HepG2 (cell line): ENCODE results near the gene SRSF11. TPM values are rescaled to one million over a fixed set of nuclear protein-coding genes. Genes with fewer than 3 reads are reported as not detected.
"Not testable (repeated sequence)": the region's sequence is repeated elsewhere in the genome, so short reads cannot be mapped to it uniquely, and the experiment has no call there.

Experiments used
- ATAC-seq: fragments of 200-7000 bp; cut with Tn5 transposase; 3 replicates; pipeline ENCODE4 v1.9.1; 2020; ENCODE audit warnings: mild to moderate bottlenecking, moderate library complexity
- BruUV-seq: library from RNA; stranded (reverse); fragments of 400-500 nt; replicated peaks from 2 replicates; lab custom pipeline; 2021; lab: Mats Ljungman, UMichigan
- CTCF ChIA-PET: fragments of 300-600 bp; formaldehyde crosslinking; extraction: SDS; loops from one replicate; lab custom pipeline; 2021; ENCODE audit warnings: low total read pairs, inconsistent platforms, low intra/inter-chr PET ratio; lab: Yijun Ruan, JAX
- POLR2A ChIA-PET: fragments of 350-600 bp; sonication (Branson Sonifier 250); formaldehyde crosslinking; loops from one replicate; lab custom pipeline; 2020; ENCODE audit warnings: antibody characterized with exemption, inconsistent platforms; lab: Yijun Ruan, JAX
- DNase-seq: peaks from one replicate; pipeline ENCODE4 v3.0.0-alpha.2; 2015; ENCODE audit warnings: low spot score
- FAIRE-seq: peaks from 3 replicates; lab custom pipeline; 2011; peaks lifted over from hg19 to GRCh38; lab: Jason Lieb, UNC
- H2AFZ ChIP-seq: one replicate; pipeline ENCODE4 v1.6.1; 2011; ENCODE audit warnings: low read length, inconsistent platforms
- H3K27ac ChIP-seq: fragments of 300-600 bp; 3 replicates; pipeline ENCODE4 v1.8.0; 2011; ENCODE audit warnings: mixed run types, mild to moderate bottlenecking, mixed read lengths, low read length, inconsistent platforms; ENCODE audit not compliant: insufficient read depth; ENCODE audit errors: extremely low read length
- H3K27me3 ChIP-seq, 2 experiments: fragments of 200-600 bp in 1 of 2; 2 replicates in 1 of 2; 3 replicates in 1 of 2; pipeline versions ENCODE4 v1.6.0 to v1.8.0; 2011; ENCODE audit warnings: low read length in 2 of 2, mild to moderate bottlenecking in 2 of 2, moderate library complexity in 2 of 2, inconsistent platforms in 1 of 2; ENCODE audit not compliant: insufficient read depth in 2 of 2, control insufficient read depth in 1 of 2
- H3K36me3 ChIP-seq, 2 experiments: fragments of 200-600 bp in 1 of 2; replicated peaks in 1 of 2; 2 replicates in 1 of 2; 3 replicates in 1 of 2; pipeline versions ENCODE4 v1.5.1 to v1.8.0; 2011; ENCODE audit warnings: low read length in 2 of 2, inconsistent platforms in 1 of 2; ENCODE audit not compliant: insufficient read depth in 2 of 2, control insufficient read depth in 1 of 2
- H3K4me1 ChIP-seq: 2 replicates; pipeline ENCODE4 v1.5.1; 2012; ENCODE audit warnings: low read length, inconsistent platforms; ENCODE audit not compliant: insufficient read depth
- H3K4me2 ChIP-seq: 2 replicates; pipeline ENCODE4 v1.6.0; 2011; ENCODE audit warnings: low read depth, low read length, inconsistent platforms
- H3K4me3 ChIP-seq, 3 experiments: fragments of 200-600 bp in 1 of 3; sonication (generic), shearing (Covaris generic) in 1 of 3; replicated peaks in 1 of 3; 2 replicates each; pipeline ENCODE4 v1.5.1; 2011 to 2016; ENCODE audit warnings: low read length in 3 of 3, inconsistent platforms in 2 of 3, low read depth in 2 of 3, mild to moderate bottlenecking in 2 of 3, control low read depth in 1 of 3, mixed read lengths in 1 of 3; ENCODE audit not compliant: insufficient read depth in 1 of 3
- H3K79me2 ChIP-seq: one replicate; pipeline ENCODE4 v1.6.1; 2011; ENCODE audit warnings: low read length, inconsistent platforms; ENCODE audit not compliant: insufficient read depth
- H3K9ac ChIP-seq: 2 replicates; pipeline ENCODE4 v1.6.0; 2011; ENCODE audit warnings: mild to moderate bottlenecking, low read depth, low read length, inconsistent platforms; ENCODE audit not compliant: insufficient read depth
- H3K9me3 ChIP-seq: 2 replicates; pipeline ENCODE4 v1.5.1; 2012; ENCODE audit warnings: mild to moderate bottlenecking, low read length
- H4K20me1 ChIP-seq: 2 replicates; pipeline ENCODE4 v1.6.0; 2011; ENCODE audit warnings: inconsistent platforms, mild to moderate bottlenecking, low read length, moderate library complexity; ENCODE audit not compliant: insufficient read depth
- ZBTB2 ChIP-seq: sonication (generic); formaldehyde crosslinking; IDR thresholded peaks from 2 replicates; pipeline ENCODE4 v1.8.0; 2022; ENCODE audit warnings: low read depth, missing genetic modification reagents
- ZNF224 ChIP-seq: sonication (generic); formaldehyde crosslinking; IDR thresholded peaks from 2 replicates; pipeline ENCODE4 v1.5.0; 2020; ENCODE audit warnings: mild to moderate bottlenecking, missing genetic modification reagents
- ZNF558 ChIP-seq: sonication (generic); formaldehyde crosslinking; IDR thresholded peaks from 2 replicates; pipeline ENCODE4 v1.9.0; 2022; ENCODE audit warnings: mild to moderate bottlenecking, missing genetic modification reagents, borderline replicate concordance
- ZNF563 ChIP-seq: sonication (generic); formaldehyde crosslinking; IDR thresholded peaks from 2 replicates; pipeline ENCODE4 v1.8.0; 2022; ENCODE audit warnings: mild to moderate bottlenecking, moderate library complexity, missing genetic modification reagents
- in situ Hi-C: cut with HindIII; loops from 2 replicates; pipeline ENCODE4 v1.10.0; 2017; ENCODE audit warnings: low pct_unique_long_range_greater_than_20kb; ENCODE audit not compliant: extremely low pct_ligation_motif_present
- intact Hi-C: fragments of 100-400 bp; cut with micrococcal nuclease; formaldehyde crosslinking; loops from one replicate; pipeline ENCODE4 v1.10.0; 2022; ENCODE audit not compliant: unreplicated experiment
- polyA plus RNA-seq, 8 experiments: library from polyadenylated mRNA; depleted of rRNA in 3 of 8; stranded (reverse) in 7 of 8; unstranded in 1 of 8; fragments of >200 nt; fragmentation: Illumina TruSeq in 4 of 8; extraction: Trizol in 4 of 8; gene quantifications; 2 replicates each; pipeline versions ENCODE4 v1.2.1 to v1.2.3, GENCODE V29; 2011 to 2016; ENCODE audit warnings: low read depth in 4 of 8, missing spikeins in 1 of 8, mixed read lengths in 1 of 8; ENCODE audit not compliant: insufficient read depth in 1 of 8
- total RNA-seq, 5 experiments: library from RNA; depleted of rRNA; stranded (reverse); fragments of >200 nt; fragmentation: Illumina TruSeq; extraction: Trizol; gene quantifications; 2 replicates each; pipeline ENCODE4 v1.2.3, GENCODE V29; 2016; ENCODE audit warnings: low read depth in 1 of 5

SRSF11 gene
- total and polyA plus RNA-seq, 2 of the 13 experiments (the other 11 are each of a cell fraction or from before 2014, with no cell fraction given) = 118 to 381 TPM

DNA sequence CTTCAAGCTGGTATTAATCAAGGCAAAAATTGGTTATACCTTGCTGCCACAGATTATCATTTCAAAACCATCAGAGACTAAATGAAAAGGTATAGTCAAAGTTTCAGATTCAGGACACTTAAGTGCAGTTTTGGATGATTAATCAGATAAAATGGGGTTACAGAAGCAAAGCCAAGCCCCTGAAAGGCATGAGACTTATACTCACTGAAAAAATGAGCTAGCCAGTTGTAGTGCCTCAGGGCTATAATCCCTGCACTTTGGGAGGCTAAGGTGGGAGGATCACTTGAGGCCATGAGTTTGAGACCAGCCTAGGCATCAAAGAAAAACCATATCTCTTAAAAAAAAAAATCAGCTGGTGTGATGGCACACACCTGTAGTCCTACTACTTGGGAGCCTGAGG lies 31.0 kb upstream of the SRSF11 start:
- POLR2A ChIA-PET = no interaction called here
- FAIRE-seq = no peak

GRCh38 chr1:70192446-70192845 lies 28.7 kb upstream of the SRSF11 start:
- H3K4me2 ChIP-seq, FAIRE-seq, H3K27ac ChIP-seq, intact Hi-C loops, DNase-seq, H3K27me3 ChIP-seq, H4K20me1 ChIP-seq, H3K4me3 ChIP-seq, ATAC-seq, CTCF ChIA-PET, H3K4me1 ChIP-seq, in situ Hi-C loops, H3K9ac ChIP-seq, H2AFZ ChIP-seq, BruUV-seq, H3K9me3 ChIP-seq, H3K36me3 ChIP-seq, POLR2A ChIA-PET: not testable (repeated sequence)
- H3K79me2 ChIP-seq = peaks cover 82% of the 10 kb centered on the region

More for the DNA sequence above, 31.0 kb upstream of the SRSF11 start:
- no peak for ATAC-seq
- no peaks in the 10 kb centered on the region for H3K4me1 ChIP-seq
- H2AFZ ChIP-seq = no peak overlapping the region
- in situ Hi-C loops (no loop called here), intact Hi-C loops (no loop called here)
- no peak overlapping the region for H3K9ac ChIP-seq
- H4K20me1 ChIP-seq = no peaks in the 10 kb centered on the region; the same call in 1 of the 2 replicates
- H3K79me2 ChIP-seq = peaks cover 68% of the 10 kb centered on the region
- BruUV-seq = no TSS peak
- CTCF ChIA-PET = no interaction called here
- peaks cover 0 to 10% of the 10 kb centered on the region in 2 experiments; a peak in 3 of 5 replicates for H3K36me3 ChIP-seq
- no peak overlapping the region for H3K4me2 ChIP-seq
- no peak for DNase-seq
- no peaks in the 10 kb centered on the region for H3K9me3 ChIP-seq
- no peak overlapping the region for H3K4me3 ChIP-seq
- H3K27me3 ChIP-seq = no peaks in the 10 kb centered on the region
- TF ChIP-seq ZNF558 = no peak
- TF ChIP-seq ZBTB2 (CRISPR knock-in tag) = no peak
- TF ChIP-seq ZNF563 (CRISPR knock-in tag) = no peak
- no peak for TF ChIP-seq ZNF224 (CRISPR knock-in tag)
- H3K27ac ChIP-seq = no peak overlapping the region
